SK-N-SH (cell line): ENCODE measurements around the gene CEBPB. TPM values are rescaled to one million over a fixed set of nuclear protein-coding genes. Genes with fewer than 3 reads are reported as not detected.

Experiments used
- CTCF ChIA-PET: fragments of 300-600, 350-600 bp; formaldehyde crosslinking; extraction: SDS; loops from one replicate; lab custom pipeline; 2021; lab: Yijun Ruan, JAX
- POLR2A ChIA-PET: fragments of 350-600 bp; sonication (Branson Sonifier 250); formaldehyde crosslinking; extraction: SDS; loops from one replicate; lab custom pipeline; 2020; ENCODE audit warnings: antibody characterized with exemption, inconsistent platforms; lab: Yijun Ruan, JAX
- DNase-seq: peaks from one replicate; pipeline ENCODE4 v3.0.0; 2012
- H2AFZ ChIP-seq: fragments of 200-600 bp; sonication (generic); 2 replicates; pipeline ENCODE4 v1.8.1; 2016; ENCODE audit warnings: antibody characterized with exemption, mild to moderate bottlenecking, low read depth
- H3F3A ChIP-seq: fragments of 200-600 bp; sonication (generic); replicated peaks from 2 replicates; pipeline ENCODE3; 2016; ENCODE audit warnings: antibody characterized with exemption, mild to moderate bottlenecking; ENCODE audit not compliant: insufficient read depth
- H3K27ac ChIP-seq, 2 experiments: fragments of 200-500 bp in 1 of 2; fragments of 200-600 bp in 1 of 2; sonication (Bioruptor generic) in 1 of 2; sonication (generic), shearing (Covaris generic) in 1 of 2; 2 replicates each; pipeline versions ENCODE4 v1.5.1 to v1.6.1; 2014 to 2016; ENCODE audit warnings: low read depth in 2 of 2, inconsistent platforms in 1 of 2, low read length in 1 of 2, mild to moderate bottlenecking in 1 of 2, mixed read lengths in 1 of 2
- H3K27me3 ChIP-seq: fragments of 200-600 bp; sonication (generic), shearing (Covaris generic); 2 replicates; pipeline ENCODE4 v1.6.1; 2016; ENCODE audit warnings: mixed run types; ENCODE audit not compliant: insufficient read depth
- H3K36me3 ChIP-seq, 2 experiments: fragments of 200-500 bp in 1 of 2; fragments of 200-600 bp in 1 of 2; sonication (Bioruptor generic) in 1 of 2; sonication (generic) in 1 of 2; replicated peaks in 1 of 2; 2 replicates each; pipeline versions ENCODE3 to v1.5.1; 2014 to 2016; ENCODE audit warnings: low read length in 1 of 2, mild to moderate bottlenecking in 1 of 2; ENCODE audit not compliant: insufficient read depth in 2 of 2, control insufficient read depth in 1 of 2
- H3K4me1 ChIP-seq, 2 experiments: fragments of 200-500 bp in 1 of 2; fragments of 200-600 bp in 1 of 2; sonication (Bioruptor generic) in 1 of 2; sonication (generic), shearing (Covaris generic) in 1 of 2; 2 replicates each; pipeline versions ENCODE4 v1.5.1 to v1.6.1; 2014 to 2016; ENCODE audit warnings: low read depth in 1 of 2, low read length in 1 of 2, mixed run types in 1 of 2; ENCODE audit not compliant: insufficient read depth in 2 of 2, control insufficient read depth in 1 of 2
- H3K4me2 ChIP-seq: fragments of 200-600 bp; sonication (generic), shearing (Covaris generic); 2 replicates; pipeline ENCODE4 v1.6.1; 2017; ENCODE audit warnings: mixed run types
- H3K4me3 ChIP-seq, 2 experiments: fragments of 200-500 bp in 1 of 2; fragments of 200-600 bp in 1 of 2; sonication (Bioruptor generic) in 1 of 2; sonication (generic), shearing (Covaris generic) in 1 of 2; 2 replicates each; pipeline versions ENCODE4 v1.5.1 to v1.8.1; 2014 to 2016; ENCODE audit warnings: low read depth in 2 of 2, inconsistent platforms in 1 of 2, low read length in 1 of 2, mild to moderate bottlenecking in 1 of 2, mixed read lengths in 1 of 2, moderate library complexity in 1 of 2
- H3K79me2 ChIP-seq: fragments of 200-600 bp; sonication (generic); 2 replicates; pipeline ENCODE4 v1.8.1; 2017; ENCODE audit warnings: mild to moderate bottlenecking; ENCODE audit not compliant: insufficient read depth
- H3K9ac ChIP-seq: fragments of 200-600 bp; sonication (generic); 2 replicates; pipeline ENCODE4 v1.6.1; 2017; ENCODE audit warnings: mixed run types
- H3K9me2 ChIP-seq: fragments of 200-600 bp; sonication (generic); 2 replicates; pipeline ENCODE4 v1.6.1; 2017; ENCODE audit warnings: mixed run types
- H3K9me3 ChIP-seq: fragments of 200-600 bp; sonication (generic); 2 replicates; pipeline ENCODE4 v1.6.1; 2017; ENCODE audit warnings: mixed run types, mild to moderate bottlenecking, moderate library complexity
- H4K20me1 ChIP-seq: fragments of 200-600 bp; sonication (generic); 2 replicates; pipeline ENCODE4 v1.6.1; 2017; ENCODE audit warnings: mild to moderate bottlenecking, mixed run types; ENCODE audit not compliant: insufficient read depth
- CTCF ChIP-seq: fragments of 200-600 bp; sonication (generic); IDR thresholded peaks from 2 replicates; pipeline ENCODE4 v1.6.1; 2017; ENCODE audit warnings: antibody characterized with exemption, mild to moderate bottlenecking, moderate library complexity
- ELF1 ChIP-seq: IDR thresholded peaks from 2 replicates; pipeline ENCODE4 v1.4.0; 2012
- EZH2phosphoT487 ChIP-seq: fragments of 200-600 bp; sonication (generic); IDR thresholded peaks from 2 replicates; pipeline ENCODE4 v1.6.1; 2017; ENCODE audit warnings: low read depth, mixed run types, mild to moderate bottlenecking, antibody characterized with exemption, moderate library complexity, borderline replicate concordance
- FOXJ3 ChIP-seq: sonication (generic); formaldehyde crosslinking; IDR thresholded peaks from 2 replicates; pipeline ENCODE4 v1.5.1; 2020; ENCODE audit warnings: mild to moderate bottlenecking, missing genetic modification reagents
- GABPA ChIP-seq: IDR thresholded peaks from 2 replicates; pipeline ENCODE4 v1.4.0; 2012; ENCODE audit warnings: low read depth, mild to moderate bottlenecking
- GATA2 ChIP-seq: sonication (generic); formaldehyde crosslinking; IDR thresholded peaks from 2 replicates; pipeline ENCODE4 v1.5.0; 2020; ENCODE audit warnings: mild to moderate bottlenecking, missing genetic modification reagents
- IRF3 ChIP-seq: fragments of 150-350 bp; IDR thresholded peaks from 2 replicates; pipeline ENCODE4 v1.6.1; 2016; ENCODE audit warnings: mild to moderate bottlenecking, low read depth, low read length
- JUND ChIP-seq: IDR thresholded peaks from 2 replicates; pipeline ENCODE4 v1.4.0; 2012
- MXI1 ChIP-seq: IDR thresholded peaks from 2 replicates; pipeline ENCODE4 v1.6.1; 2012; ENCODE audit warnings: mild to moderate bottlenecking, low read depth, low read length, improper control_type of control experiment
- RAD21 ChIP-seq: IDR thresholded peaks from 2 replicates; pipeline ENCODE4 v1.6.1; 2012; ENCODE audit warnings: mild to moderate bottlenecking, low read length
- RFX5 ChIP-seq: IDR thresholded peaks from 2 replicates; pipeline ENCODE4 v1.6.1; 2012; ENCODE audit warnings: mild to moderate bottlenecking, improper control_type of control experiment, low read length
- RXRA ChIP-seq: IDR thresholded peaks from 2 replicates; pipeline ENCODE4 v1.4.0; 2012; ENCODE audit warnings: low read depth, mild to moderate bottlenecking, borderline replicate concordance
- SMC3 ChIP-seq: IDR thresholded peaks from 2 replicates; pipeline ENCODE4 v1.6.1; 2012; ENCODE audit warnings: low read depth, low read length, improper control_type of control experiment
- TAF1 ChIP-seq: IDR thresholded peaks from 2 replicates; pipeline ENCODE4 v1.6.1; 2012; ENCODE audit warnings: low read depth, mild to moderate bottlenecking, low read length, moderate library complexity, borderline replicate concordance
- TCF12 ChIP-seq: IDR thresholded peaks from 2 replicates; pipeline ENCODE4 v1.4.0; 2012
- USF1 ChIP-seq: IDR thresholded peaks from 2 replicates; pipeline ENCODE4 v1.4.0; 2012; ENCODE audit warnings: low read depth, borderline replicate concordance
- WGBS: methylation state at CpG from one replicate; pipeline ENCODE4 v1.1.6; 2017; ENCODE audit warnings: low lambda C conversion rate; 5-methylcytosine and 5-hydroxymethylcytosine counted together
- polyA plus RNA-seq, 3 experiments: library from polyadenylated mRNA; depleted of rRNA; stranded (reverse); fragments of >200 nt; gene quantifications; 2 replicates each; pipeline ENCODE4 v1.2.3, GENCODE V29; 2012
- TF ChIP-seq, protein P1 (sequence below): IDR thresholded peaks from 2 replicates; pipeline ENCODE4 v1.6.1; 2012; ENCODE audit warnings: mild to moderate bottlenecking, low read depth, low read length, moderate library complexity
- TF ChIP-seq, protein P2 (sequence below): IDR thresholded peaks from 2 replicates; pipeline ENCODE4 v1.4.0; 2012; ENCODE audit warnings: low read depth, borderline replicate concordance

The CEBPB gene
- polyA plus RNA-seq, 1 of the 3 experiments (the other 2 are of a cell fraction): 14.7 TPM

GRCh38 chr20:50240092-50240491, 49.5 kb downstream of the CEBPB start:
- Histone ChIP-seq H3F3A (peaks cover 2% of the 10 kb centered on the region), H3K4me3 (no peak overlapping the region), H3K79me2 (no peaks in the 10 kb centered on the region), H3K27me3 (no peaks in the 10 kb centered on the region), H3K9ac (no peak overlapping the region), H2AFZ (no peak overlapping the region), H3K27ac (no peak overlapping the region), H3K4me2 (no peak overlapping the region), H3K4me1 (no peaks in the 10 kb centered on the region; a peak in 1 of 4 replicates), H3K36me3 (no peaks in the 10 kb centered on the region), H3K9me3 (no peaks in the 10 kb centered on the region), H4K20me1 (no peaks in the 10 kb centered on the region), H3K9me2 (no peaks in the 10 kb centered on the region)
- 81% methylated on average over 9 of the region's 9 CpGs for WGBS
- no peak for TF ChIP-seq GATA2 (CRISPR knock-in tag)
- ChIA-PET CTCF (no interaction called here), POLR2A (no interaction called here)
- DNase-seq: no peak

- no peaks in the 10 kb centered on the region for H4K20me1 ChIP-seq
- POLR2A ChIA-PET: no interaction called here
- no peak overlapping the region for H3K4me2 ChIP-seq
- CTCF ChIA-PET: no interaction called here
- H3K4me1 ChIP-seq: no peaks in the 10 kb centered on the region; a peak in 1 of 4 replicates
- WGBS: 94% methylated on average over 6 of the region's 6 CpGs
- H3K79me2 ChIP-seq: no peaks in the 10 kb centered on the region
- H3K9me3 ChIP-seq: no peaks in the 10 kb centered on the region
- H3K27me3 ChIP-seq: no peaks in the 10 kb centered on the region
- no peak overlapping the region for H3K9ac ChIP-seq
- H3K27ac ChIP-seq: no peak overlapping the region
- DNase-seq: no peak
- no peaks in the 10 kb centered on the region for H3K36me3 ChIP-seq
- H2AFZ ChIP-seq: no peak overlapping the region
- peaks cover 2% of the 10 kb centered on the region for H3F3A ChIP-seq
- no peaks in the 10 kb centered on the region for H3K9me2 ChIP-seq
- H3K4me3 ChIP-seq: no peak overlapping the region
- no peak for TF ChIP-seq RXRA
- no peak for TF ChIP-seq IRF3
- TF ChIP-seq, protein P1, sequence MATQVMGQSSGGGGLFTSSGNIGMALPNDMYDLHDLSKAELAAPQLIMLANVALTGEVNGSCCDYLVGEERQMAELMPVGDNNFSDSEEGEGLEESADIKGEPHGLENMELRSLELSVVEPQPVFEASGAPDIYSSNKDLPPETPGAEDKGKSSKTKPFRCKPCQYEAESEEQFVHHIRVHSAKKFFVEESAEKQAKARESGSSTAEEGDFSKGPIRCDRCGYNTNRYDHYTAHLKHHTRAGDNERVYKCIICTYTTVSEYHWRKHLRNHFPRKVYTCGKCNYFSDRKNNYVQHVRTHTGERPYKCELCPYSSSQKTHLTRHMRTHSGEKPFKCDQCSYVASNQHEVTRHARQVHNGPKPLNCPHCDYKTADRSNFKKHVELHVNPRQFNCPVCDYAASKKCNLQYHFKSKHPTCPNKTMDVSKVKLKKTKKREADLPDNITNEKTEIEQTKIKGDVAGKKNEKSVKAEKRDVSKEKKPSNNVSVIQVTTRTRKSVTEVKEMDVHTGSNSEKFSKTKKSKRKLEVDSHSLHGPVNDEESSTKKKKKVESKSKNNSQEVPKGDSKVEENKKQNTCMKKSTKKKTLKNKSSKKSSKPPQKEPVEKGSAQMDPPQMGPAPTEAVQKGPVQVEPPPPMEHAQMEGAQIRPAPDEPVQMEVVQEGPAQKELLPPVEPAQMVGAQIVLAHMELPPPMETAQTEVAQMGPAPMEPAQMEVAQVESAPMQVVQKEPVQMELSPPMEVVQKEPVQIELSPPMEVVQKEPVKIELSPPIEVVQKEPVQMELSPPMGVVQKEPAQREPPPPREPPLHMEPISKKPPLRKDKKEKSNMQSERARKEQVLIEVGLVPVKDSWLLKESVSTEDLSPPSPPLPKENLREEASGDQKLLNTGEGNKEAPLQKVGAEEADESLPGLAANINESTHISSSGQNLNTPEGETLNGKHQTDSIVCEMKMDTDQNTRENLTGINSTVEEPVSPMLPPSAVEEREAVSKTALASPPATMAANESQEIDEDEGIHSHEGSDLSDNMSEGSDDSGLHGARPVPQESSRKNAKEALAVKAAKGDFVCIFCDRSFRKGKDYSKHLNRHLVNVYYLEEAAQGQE: no peak
- TF ChIP-seq GATA2 (CRISPR knock-in tag): no peak
- TF ChIP-seq USF1: no peak
- TF ChIP-seq, protein P2, sequence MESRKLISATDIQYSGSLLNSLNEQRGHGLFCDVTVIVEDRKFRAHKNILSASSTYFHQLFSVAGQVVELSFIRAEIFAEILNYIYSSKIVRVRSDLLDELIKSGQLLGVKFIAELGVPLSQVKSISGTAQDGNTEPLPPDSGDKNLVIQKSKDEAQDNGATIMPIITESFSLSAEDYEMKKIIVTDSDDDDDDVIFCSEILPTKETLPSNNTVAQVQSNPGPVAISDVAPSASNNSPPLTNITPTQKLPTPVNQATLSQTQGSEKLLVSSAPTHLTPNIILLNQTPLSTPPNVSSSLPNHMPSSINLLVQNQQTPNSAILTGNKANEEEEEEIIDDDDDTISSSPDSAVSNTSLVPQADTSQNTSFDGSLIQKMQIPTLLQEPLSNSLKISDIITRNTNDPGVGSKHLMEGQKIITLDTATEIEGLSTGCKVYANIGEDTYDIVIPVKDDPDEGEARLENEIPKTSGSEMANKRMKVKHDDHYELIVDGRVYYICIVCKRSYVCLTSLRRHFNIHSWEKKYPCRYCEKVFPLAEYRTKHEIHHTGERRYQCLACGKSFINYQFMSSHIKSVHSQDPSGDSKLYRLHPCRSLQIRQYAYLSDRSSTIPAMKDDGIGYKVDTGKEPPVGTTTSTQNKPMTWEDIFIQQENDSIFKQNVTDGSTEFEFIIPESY: no peak
- no peak for TF ChIP-seq JUND
- TF ChIP-seq TCF12: no peak
- no peak for TF ChIP-seq ELF1
- TF ChIP-seq GABPA: no peak
- no peak for TF ChIP-seq MXI1
- no peak for TF ChIP-seq TAF1
- TF ChIP-seq SMC3: no peak
- TF ChIP-seq EZH2phosphoT487: no peak
- no peak for TF ChIP-seq CTCF
- no peak for TF ChIP-seq FOXJ3 (CRISPR knock-in tag)
- TF ChIP-seq RFX5: no peak
- no peak for TF ChIP-seq RAD21
Measured at GRCh38 chr20:50242178-50242514, 51.5 kb downstream of the CEBPB start.
